Measurements from ENCODE around the gene DHRS4.
"Not testable (repeated sequence)": the region's sequence is repeated elsewhere in the genome, so short reads cannot be mapped to it uniquely, and the experiment has no call there.

GRCh38 chr14:23961704-23962103 lies 8.1 kb downstream of the DHRS4 start:
- TF ChIP-seq ZNF850 (CRISPR knock-in tag; conservative IDR thresholded peaks at IDR 0.05); BHLHE40 (IDR thresholded peaks at IDR 0.05; ENCODE audit: low read length); EP300 (IDR thresholded peaks at IDR 0.05; ENCODE audit: low read depth in 2 of 2, low read length in 2 of 2); EP300 (CRISPR knock-in tag; IDR thresholded peaks at IDR 0.05; ENCODE audit: borderline replicate concordance); MLLT10 (CRISPR knock-in tag; IDR thresholded peaks at IDR 0.05); RAD21 (CRISPR knock-in tag; IDR thresholded peaks at IDR 0.05); CTCF (CRISPR knock-in tag; IDR thresholded peaks at IDR 0.05); ZNF503 (CRISPR knock-in tag; IDR thresholded peaks at IDR 0.05): not testable (repeated sequence)
